Right ventricle myocardium inferior (tissue), 1 donor: ENCODE measurements around the gene CD82. TPM values are rescaled to one million over a fixed set of nuclear protein-coding genes. Genes with fewer than 3 reads are reported as not detected.

Experiments
- ATAC-seq: fragments of 200-7000 bp; cut with Tn5 transposase; one replicate; pipeline ENCODE4 v1.9.1; 2020; ENCODE audit warnings: mild to moderate bottlenecking, moderate library complexity
- DNase-seq: peaks from one replicate; pipeline ENCODE4 v3.0.0; 2021; ENCODE audit errors: missing footprints
- intact Hi-C: fragments of 100-400 bp; cut with DNase I; formaldehyde crosslinking; loops from one replicate; pipeline ENCODE4 v1.11.0; 2022
- total RNA-seq: library from RNA; stranded (reverse); fragmentation: NEBNext Ultra II Directional; extraction: Animal tissue kit (Norgen Biotek cat#: 25700); gene quantifications from one replicate; pipeline ENCODE4 v1.2.1, GENCODE V29; 2021
- donor health status: DM: no; HTN: yes; CAD: no; lungs with severe emphysema.

The CD82 gene
- total RNA-seq, 1 donor from 2014 or later: 47.7 TPM

- intact Hi-C loops: loop anchor here (2.0 kb wide), 1 partner anchor 14 kb away; no protein-coding TSS in a partner anchor
- ATAC-seq (no peak), DNase-seq (peak; percentile 89)
These were observed 3.4 kb downstream of the CD82 start for GRCh38 chr11:44568658-44569473.

DNA sequence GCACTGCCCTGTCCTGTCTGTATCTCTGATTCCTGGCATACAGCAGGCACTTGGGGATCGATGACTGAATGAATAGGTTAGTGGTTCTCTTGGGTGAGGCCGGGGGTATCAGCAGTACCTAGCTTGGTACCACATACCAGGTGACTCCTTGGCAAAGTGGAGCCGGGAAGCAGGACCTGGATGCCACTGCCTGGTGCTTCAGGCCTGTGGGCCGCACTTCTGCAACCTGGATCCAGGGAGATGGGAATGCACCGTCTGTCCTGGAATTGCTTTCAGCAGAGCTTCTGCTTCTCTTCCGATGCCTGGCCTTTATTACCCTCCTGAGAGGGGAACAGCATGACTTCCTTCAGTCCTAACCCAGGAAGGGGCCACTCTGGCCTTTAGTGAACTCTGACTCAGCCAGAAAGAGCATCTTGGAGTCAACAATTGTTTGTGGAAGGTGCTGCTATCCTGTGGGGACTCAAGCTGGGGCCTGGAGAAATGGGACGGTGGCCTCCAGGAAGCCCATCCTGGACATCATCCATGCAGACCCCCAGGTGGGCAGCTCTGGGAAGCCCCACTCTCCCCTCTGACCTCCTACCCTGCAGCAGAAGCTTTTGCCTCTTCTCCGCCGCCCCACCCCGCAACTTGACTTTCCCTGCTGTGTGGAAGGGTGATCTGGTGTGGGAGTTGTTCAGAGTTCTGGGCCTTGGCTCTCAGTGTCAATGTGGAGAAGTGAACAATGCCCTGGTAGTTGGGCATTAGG lies 5.1 kb downstream of the CD82 start:
- DNase-seq (no peak), ATAC-seq (no peak)
- intact Hi-C loops: no loop called here

DNA sequence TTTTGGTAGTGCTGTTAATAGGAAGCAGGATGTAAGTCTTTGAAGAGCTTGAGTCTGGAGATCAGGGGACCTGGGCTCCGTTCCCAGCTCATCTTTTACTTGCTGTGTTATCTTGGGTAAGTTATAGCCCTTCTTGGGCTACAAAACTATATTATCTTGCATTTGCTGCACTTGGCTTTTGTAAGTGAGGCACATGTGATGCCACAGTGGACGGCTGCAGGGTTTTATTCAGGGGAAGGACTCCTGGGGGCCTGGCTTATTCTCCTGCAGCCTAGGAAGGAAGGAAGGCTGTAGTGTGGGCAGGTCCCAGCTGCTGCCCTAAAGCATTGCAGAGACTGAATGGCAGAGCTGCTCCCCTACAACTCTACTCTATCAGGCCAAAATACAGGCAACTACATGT lies 6.4 kb downstream of the CD82 start:
- DNase-seq: no peak
- intact Hi-C loops: no loop called here
- ATAC-seq: no peak

DNA sequence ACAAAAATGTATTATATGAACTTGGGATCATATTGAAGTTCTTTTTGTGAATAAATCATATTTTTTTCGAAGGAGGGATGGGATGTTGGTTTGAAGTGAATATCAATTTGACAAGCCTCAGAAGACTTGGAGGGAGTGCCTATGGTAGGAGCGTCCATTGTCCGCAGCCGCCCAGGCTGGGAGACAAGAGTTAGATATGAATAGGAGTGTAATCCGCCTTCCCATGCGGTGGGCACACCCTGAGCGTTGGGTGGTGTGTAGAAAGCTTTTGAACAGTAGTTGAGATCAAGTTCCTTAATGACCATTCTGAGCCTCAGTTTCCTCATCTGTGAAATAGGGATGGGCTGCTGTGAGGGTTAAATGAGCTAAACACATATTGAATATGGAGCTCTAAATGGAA lies 7.0 kb downstream of the CD82 start:
- ATAC-seq: no peak

DNA sequence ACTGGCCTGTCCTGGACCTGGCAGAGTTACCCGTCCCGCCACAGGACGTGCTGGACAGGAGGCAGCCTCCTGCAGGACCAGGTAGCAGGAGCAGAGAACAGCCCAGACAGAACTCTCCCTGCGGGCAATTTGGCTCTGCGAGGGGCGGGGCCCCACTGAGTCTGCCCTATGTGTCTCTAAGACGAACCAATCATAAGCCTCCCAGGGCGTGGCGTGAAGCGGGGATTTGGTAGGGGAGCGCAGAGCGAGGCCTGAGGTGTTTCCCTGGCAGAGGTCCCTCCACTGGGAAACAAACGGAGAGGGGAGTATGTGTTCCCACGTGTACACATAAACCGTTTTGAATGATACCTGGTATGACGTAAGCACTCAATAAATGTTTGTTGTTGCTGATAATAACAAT lies 7.4 kb downstream of the CD82 start:
- ATAC-seq: no peak
- intact Hi-C loops: no loop called here
- no peak for DNase-seq

More for the DNA sequence above, 7.0 kb downstream of the CD82 start:
- DNase-seq: no peak
- intact Hi-C loops: no loop called here

DNA sequence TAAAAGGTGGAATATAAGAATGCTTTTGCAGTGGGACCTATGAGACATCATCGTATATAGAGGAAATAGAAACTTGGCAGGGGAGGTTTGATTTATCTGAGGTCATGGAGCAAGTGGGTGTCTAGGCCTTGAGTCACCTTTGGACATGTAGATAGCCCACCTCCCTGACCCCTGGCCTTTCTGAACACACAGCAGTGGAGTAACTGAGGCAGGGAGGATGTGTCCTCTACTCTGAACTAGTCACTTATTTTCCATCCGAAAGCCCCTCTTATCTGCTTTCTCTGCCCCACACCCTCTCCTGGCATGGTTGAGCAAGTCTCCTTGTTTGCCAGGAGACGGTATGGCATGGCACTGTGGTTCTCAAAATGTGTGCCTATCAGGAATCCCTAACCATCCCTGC lies 7.9 kb downstream of the CD82 start:
- DNase-seq: no peak

DNA sequence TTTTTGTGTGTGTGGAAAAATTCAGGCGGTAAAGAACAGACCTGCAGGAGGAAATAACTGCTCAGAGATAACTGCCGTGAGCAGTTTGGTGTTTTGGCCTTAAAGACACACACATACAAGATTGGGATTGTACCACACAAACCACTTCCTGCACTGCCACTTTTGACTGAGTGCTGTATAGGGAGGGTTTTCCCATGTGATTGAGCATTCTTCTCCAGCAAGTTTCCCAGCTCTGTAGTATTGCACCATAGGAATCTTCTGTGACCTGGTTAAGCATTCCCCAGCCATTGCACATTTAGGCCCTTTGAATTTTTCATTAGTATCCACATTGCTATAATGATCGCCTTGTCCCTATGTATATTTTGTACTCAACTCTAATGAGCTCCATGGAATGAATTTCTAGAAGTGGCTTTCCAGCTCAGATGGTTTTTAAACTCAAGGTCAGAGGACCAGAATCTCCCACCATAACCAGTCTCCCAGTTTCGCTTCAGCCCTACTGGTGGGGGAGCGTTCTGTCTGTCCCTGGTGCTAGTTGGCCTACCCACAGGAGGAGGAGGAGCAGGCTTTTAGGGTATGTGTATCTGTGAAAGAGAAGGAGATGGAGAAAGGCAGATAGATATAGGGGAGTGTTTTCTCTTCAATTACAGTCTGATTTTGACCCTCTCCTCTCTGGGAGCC lies 9.3 kb downstream of the CD82 start:
- ATAC-seq (no peak), DNase-seq (no peak)
- intact Hi-C loops: no loop called here

More for the DNA sequence above, 7.9 kb downstream of the CD82 start:
- ATAC-seq: no peak
- intact Hi-C loops: no loop called here

GRCh38 chr11:44575288-44575672 lies 9.8 kb downstream of the CD82 start:
- intact Hi-C loops: no loop called here
- DNase-seq (no peak), ATAC-seq (no peak)

DNA sequence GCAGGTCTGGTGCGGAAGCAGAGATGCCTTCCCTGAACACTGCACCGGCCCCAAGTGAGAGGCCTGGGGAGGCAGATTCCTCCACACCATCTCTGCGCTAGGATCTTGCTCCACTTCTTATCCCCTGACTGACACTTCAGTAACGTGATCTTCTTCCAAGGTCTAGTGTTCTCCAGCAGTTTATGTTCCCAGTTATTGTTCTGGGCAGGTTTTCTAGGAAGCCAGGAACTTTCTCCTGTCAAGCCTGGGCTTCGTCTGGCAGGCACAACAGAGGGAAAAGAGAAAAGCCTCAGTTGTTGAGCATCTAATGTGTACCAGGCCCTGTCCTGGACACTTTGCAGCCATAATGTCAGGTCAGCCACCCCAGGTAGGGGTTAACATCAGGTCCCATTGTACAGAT lies 10.5 kb downstream of the CD82 start:
- DNase-seq: no peak
- ATAC-seq: no peak
- intact Hi-C loops: no loop called here

GRCh38 chr11:44576656-44577055 lies 11.2 kb downstream of the CD82 start:
- no peak for ATAC-seq
- DNase-seq: no peak
- intact Hi-C loops: no loop called here

DNA sequence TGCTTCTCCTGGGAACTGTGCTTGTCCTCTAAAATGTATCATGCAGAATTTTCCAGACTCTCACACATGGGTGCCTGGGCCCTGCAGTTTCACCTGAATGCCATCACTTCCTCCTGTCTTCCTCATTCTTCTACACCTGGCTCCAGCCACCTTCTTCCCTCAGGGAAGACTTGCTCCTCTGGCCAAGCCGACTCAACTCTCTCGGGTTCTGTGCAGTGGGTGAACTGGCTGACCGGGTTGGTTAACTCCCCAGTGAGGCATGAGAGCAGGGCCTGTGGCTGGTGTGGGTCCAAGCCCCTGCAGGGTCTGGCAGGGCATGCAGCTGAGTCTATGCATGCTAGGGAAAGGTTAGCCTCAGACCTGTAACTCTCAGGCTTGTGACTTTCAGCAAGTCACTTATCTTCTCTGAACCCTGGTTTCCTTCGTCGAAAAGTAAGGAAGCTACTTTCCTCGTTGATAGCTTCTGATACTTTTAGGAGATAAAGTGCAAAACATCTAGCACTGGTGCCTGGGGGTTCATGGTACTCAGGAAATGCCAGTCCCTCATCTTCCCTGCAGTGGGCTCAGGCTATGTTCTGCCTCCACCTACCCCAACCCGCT lies 11.9 kb downstream of the CD82 start:
- DNase-seq: no peak
- ATAC-seq: no peak
- intact Hi-C loops: no loop called here

DNA sequence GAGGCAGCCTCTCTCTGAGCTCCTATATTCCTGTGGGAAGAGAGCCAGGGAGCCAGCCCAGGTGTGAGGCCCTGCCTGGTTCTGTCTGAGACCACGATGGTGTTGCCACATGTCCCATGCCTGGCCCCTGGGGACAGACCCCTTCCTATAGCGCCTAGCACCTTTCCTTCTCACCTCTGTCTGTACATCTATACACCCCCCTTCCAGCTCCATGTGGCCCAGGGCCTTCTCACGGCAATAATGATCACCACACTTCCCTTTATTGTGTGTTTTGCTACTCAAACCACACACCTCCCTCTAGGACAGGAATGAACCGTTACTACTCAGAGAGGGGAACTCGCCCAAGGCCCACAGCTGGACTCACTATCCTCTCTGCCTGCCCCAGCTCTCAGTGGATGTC lies 12.8 kb downstream of the CD82 start:
- intact Hi-C loops: no loop called here
- DNase-seq (no peak), ATAC-seq (no peak)

DNA sequence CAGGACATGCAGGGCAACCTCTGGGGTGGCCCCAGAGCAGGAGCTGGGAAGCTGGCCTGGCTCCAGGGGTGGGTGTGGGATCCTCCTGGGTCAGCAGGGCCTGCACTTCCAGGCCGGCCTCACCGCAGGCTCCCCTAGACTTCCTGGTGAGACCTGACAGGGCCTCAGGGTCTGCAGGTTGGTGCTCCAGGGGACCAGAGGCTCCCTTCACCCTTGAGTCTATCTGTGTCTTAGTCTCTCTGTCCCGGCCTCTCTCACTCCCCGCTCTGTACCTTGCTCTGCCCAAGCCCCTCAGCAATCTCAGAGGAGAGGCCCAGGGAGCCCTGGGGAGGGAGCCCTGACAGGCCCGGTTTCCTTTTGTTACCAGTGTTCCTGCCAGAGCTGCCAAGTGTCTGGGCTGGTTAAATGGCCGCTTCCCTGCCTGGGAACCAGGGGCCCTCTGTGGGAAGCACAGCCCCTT lies 13.9 kb downstream of the CD82 start:
- ATAC-seq: no peak
- intact Hi-C loops: no loop called here
- peak; percentile 66 for DNase-seq

- DNase-seq (no peak), ATAC-seq (no peak)
- intact Hi-C loops: no loop called here
These were observed 15.2 kb downstream of the CD82 start for GRCh38 chr11:44580701-44581100.

GRCh38 chr11:44581246-44581645 lies 15.8 kb downstream of the CD82 start:
- no peak for DNase-seq
- ATAC-seq: no peak

GRCh38 chr11:44582641-44583352 lies 17.3 kb downstream of the CD82 start:
- DNase-seq (no peak), ATAC-seq (no peak)
- intact Hi-C loops: loop anchor here (2.0 kb wide), 1 partner anchor 14 kb away; no protein-coding TSS in a partner anchor

More at GRCh38 chr11:44581246-44581645, 15.8 kb downstream of the CD82 start:
- intact Hi-C loops: no loop called here

DNA sequence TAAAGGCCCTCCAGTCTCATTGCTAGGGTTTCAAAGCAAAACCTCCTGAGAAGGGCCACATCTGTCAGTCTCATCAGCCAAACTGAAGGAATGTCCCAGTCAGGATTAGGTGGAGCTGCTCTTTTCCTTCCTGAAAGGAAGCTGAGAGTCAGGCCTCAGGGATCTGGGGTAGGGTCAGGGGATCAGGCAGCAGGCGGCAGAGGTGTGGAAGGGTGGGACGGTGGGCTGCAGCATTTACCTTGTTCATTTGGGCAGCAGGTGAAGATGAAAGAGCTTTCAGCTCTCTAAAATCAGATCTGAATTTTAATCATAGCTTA lies 17.8 kb downstream of the CD82 start:
- ATAC-seq (no peak), DNase-seq (no peak)
- intact Hi-C loops: loop anchor here (2.0 kb wide), 1 partner anchor 15 kb away; no protein-coding TSS in a partner anchor

DNA sequence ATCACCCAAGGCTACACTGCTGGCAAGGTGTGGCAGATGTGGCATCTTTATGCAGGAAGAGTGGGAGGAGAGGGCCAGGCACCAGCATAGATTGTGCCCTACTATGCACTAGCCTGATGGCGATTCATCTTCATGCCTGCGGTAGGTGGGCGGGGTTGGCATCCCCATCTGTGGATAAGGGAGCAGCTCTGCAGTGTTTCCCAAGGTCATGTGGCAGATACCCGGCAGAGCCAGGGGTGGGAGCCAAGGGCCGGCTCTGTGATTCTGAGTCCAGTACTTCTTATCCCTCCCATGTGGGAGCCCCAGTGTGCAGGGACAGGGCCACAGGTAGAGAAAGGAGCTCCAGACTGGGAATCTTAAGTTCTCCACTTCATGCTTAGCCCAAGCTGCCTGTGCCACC lies 20.0 kb downstream of the CD82 start:
- no peak for DNase-seq
- ATAC-seq: peak; percentile 43
- intact Hi-C loops: no loop called here

DNA sequence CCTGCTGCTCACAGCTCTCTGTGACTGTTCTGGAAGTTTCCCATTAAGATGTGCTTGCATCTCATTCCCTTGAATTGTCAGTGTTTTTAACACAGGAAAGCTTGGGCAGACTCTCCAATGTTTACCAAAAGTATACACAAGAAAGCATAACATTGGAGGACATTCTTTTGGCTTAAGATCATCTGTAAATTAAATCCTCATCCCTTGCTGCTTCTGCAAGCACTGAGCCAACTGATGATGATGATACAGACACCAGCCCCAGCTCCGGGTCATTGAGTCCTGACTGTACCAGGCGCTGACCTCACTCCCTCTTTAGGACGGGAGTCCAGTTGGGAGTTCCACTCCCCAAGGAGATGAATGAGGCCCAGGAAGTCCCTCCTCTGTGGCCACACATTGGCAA lies 23.8 kb downstream of the CD82 start:
- no peak for ATAC-seq
- DNase-seq: no peak

More for the DNA sequence above, 23.8 kb downstream of the CD82 start:
- intact Hi-C loops: no loop called here
